Smooth muscle cell (in vitro differentiated cells): Measurements from ENCODE around the gene DOCK7. TPM values are rescaled to one million over a fixed set of nuclear protein-coding genes. Genes with fewer than 3 reads are reported as not detected.
"Not testable (repeated sequence)": the region's sequence is repeated elsewhere in the genome, so short reads cannot be mapped to it uniquely, and the experiment has no call there.

Experiments used
- DNase-seq: peaks from one replicate; lab custom pipeline; 2025; ENCODE audit not compliant: unreplicated experiment; lab: John Stamatoyannopoulos, UW
- H2AFZ ChIP-seq: fragments of 200-600 bp; sonication (generic); 2 replicates; pipeline ENCODE4 v1.6.0; 2016; ENCODE audit warnings: antibody characterized with exemption, low read depth, mild to moderate bottlenecking
- H3F3A ChIP-seq: fragments of 200-600 bp; sonication (generic); 2 replicates; pipeline ENCODE4 v1.6.0; 2017; ENCODE audit warnings: antibody characterized with exemption, low read depth
- H3K27ac ChIP-seq: fragments of 200-600 bp; sonication (generic); 2 replicates; pipeline ENCODE4 v1.5.1; 2016; ENCODE audit warnings: low read depth, mild to moderate bottlenecking
- H3K27me3 ChIP-seq: fragments of 200-600 bp; sonication (generic); 2 replicates; pipeline ENCODE4 v1.6.1; 2016; ENCODE audit warnings: low read depth, mild to moderate bottlenecking
- H3K36me3 ChIP-seq: fragments of 200-600 bp; sonication (generic); 2 replicates; pipeline ENCODE4 v1.5.1; 2016; ENCODE audit warnings: low read depth
- H3K4me1 ChIP-seq: fragments of 200-600 bp; sonication (generic); 2 replicates; pipeline ENCODE4 v1.5.1; 2016; ENCODE audit warnings: low read depth
- H3K4me2 ChIP-seq: fragments of 200-600 bp; sonication (generic); 2 replicates; pipeline ENCODE4 v1.6.0; 2016; ENCODE audit warnings: mild to moderate bottlenecking
- H3K4me3 ChIP-seq: fragments of 200-600 bp; sonication (generic); 2 replicates; pipeline ENCODE4 v1.5.1; 2016; ENCODE audit warnings: mild to moderate bottlenecking
- H3K79me2 ChIP-seq: fragments of 200-600 bp; sonication (generic); 2 replicates; pipeline ENCODE4 v1.6.0; 2016; ENCODE audit warnings: low read depth, mild to moderate bottlenecking
- H3K9ac ChIP-seq: fragments of 200-600 bp; sonication (generic); 2 replicates; pipeline ENCODE4 v1.6.0; 2016; ENCODE audit warnings: low read depth
- H3K9me3 ChIP-seq: fragments of 200-600 bp; sonication (generic); replicated peaks from 2 replicates; pipeline ENCODE4 v1.5.1; 2016; ENCODE audit warnings: low read depth
- H4K20me1 ChIP-seq: fragments of 200-600 bp; sonication (generic); 2 replicates; pipeline ENCODE4 v1.6.0; 2016; ENCODE audit warnings: low read depth
- CTCF ChIP-seq: fragments of 200-600 bp; sonication (generic); IDR thresholded peaks from 2 replicates; pipeline ENCODE4 v1.5.1; 2017; ENCODE audit warnings: borderline replicate concordance, mild to moderate bottlenecking, antibody characterized with exemption; ENCODE audit not compliant: insufficient read depth, poor library complexity, severe bottlenecking
- WGBS: methylation state at CpG from one replicate; pipeline ENCODE4 v1.1.7; 2016; ENCODE audit warnings: low lambda C conversion rate; 5-methylcytosine and 5-hydroxymethylcytosine counted together
- polyA plus RNA-seq: library from polyadenylated mRNA; unstranded; fragments of >200 nt; fragmentation: Nextera tagmentation; extraction: Ambion mirVana; gene quantifications from 2 replicates; pipeline ENCODE4 v1.2.1, GENCODE V29; 2016
- total RNA-seq: library from RNA; depleted of rRNA; stranded (reverse); fragments of >200 nt; gene quantifications from 2 replicates; pipeline ENCODE4 v1.2.3, GENCODE V29; 2014

The DOCK7 gene
- total and polyA plus RNA-seq, 2 experiments from 2014 or later: 19.6 to 81.3 TPM

DNA sequence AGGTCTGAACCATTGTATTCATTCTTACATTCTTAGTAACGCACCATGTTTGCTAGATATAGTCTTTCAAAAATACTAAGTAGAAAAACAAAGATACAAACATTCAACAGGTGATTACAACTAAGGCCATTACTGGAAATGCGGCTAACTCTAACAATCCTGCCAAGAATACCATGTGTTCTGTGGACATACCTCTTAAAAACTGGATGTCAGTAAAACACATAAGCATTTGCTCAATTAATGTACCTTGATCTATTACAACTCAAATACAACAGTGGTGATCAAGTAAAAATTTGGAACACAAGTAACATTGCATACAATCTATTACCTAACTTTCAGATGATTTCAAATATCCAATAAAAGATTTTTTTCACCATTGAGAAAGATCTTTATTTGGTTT, 75.4 kb downstream of the DOCK7 start:
- no peak overlapping the region for H3K4me2 ChIP-seq
- no peaks in the 10 kb centered on the region for H3F3A ChIP-seq
- no peak overlapping the region for H3K9ac ChIP-seq
- no peaks in the 10 kb centered on the region for H3K9me3 ChIP-seq
- no peak for TF ChIP-seq CTCF
- no peaks in the 10 kb centered on the region for H3K4me1 ChIP-seq
- H3K27ac ChIP-seq: no peak overlapping the region
- 97% methylated on average over 2 of the region's 2 CpGs for WGBS
- H4K20me1 ChIP-seq: no peaks in the 10 kb centered on the region
- DNase-seq: no peak
- no peaks in the 10 kb centered on the region for H3K36me3 ChIP-seq
- no peaks in the 10 kb centered on the region for H3K79me2 ChIP-seq
- H2AFZ ChIP-seq: no peak overlapping the region
- H3K4me3 ChIP-seq: no peak overlapping the region
- no peaks in the 10 kb centered on the region for H3K27me3 ChIP-seq

GRCh38 chr1:62610588-62610987, 77.6 kb downstream of the DOCK7 start:
- not testable (repeated sequence) for H3K9ac ChIP-seq, H3K4me3 ChIP-seq, H3K27ac ChIP-seq, H3K9me3 ChIP-seq, H4K20me1 ChIP-seq, DNase-seq, H3K27me3 ChIP-seq, H3K79me2 ChIP-seq, H3K4me1 ChIP-seq, H3K36me3 ChIP-seq, H3K4me2 ChIP-seq, H2AFZ ChIP-seq, H3F3A ChIP-seq
- 100% methylated on average over 1 of the region's 1 CpG for WGBS

GRCh38 chr1:62608905-62609304, 79.3 kb downstream of the DOCK7 start:
- no peaks in the 10 kb centered on the region for H3K4me1 ChIP-seq
- no peak overlapping the region for H3K4me3 ChIP-seq
- H3K27me3 ChIP-seq: no peaks in the 10 kb centered on the region
- H3K9me3 ChIP-seq: no peaks in the 10 kb centered on the region
- H3K4me2 ChIP-seq: no peak overlapping the region
- no peak for DNase-seq
- no peaks in the 10 kb centered on the region for H3K79me2 ChIP-seq
- H3K27ac ChIP-seq: no peak overlapping the region
- no peak overlapping the region for H3K9ac ChIP-seq
- H3F3A ChIP-seq: no peaks in the 10 kb centered on the region
- no peaks in the 10 kb centered on the region for H4K20me1 ChIP-seq
- no peak overlapping the region for H2AFZ ChIP-seq
- no peak for TF ChIP-seq CTCF
- no peaks in the 10 kb centered on the region for H3K36me3 ChIP-seq

GRCh38 chr1:62601457-62601856, 86.7 kb downstream of the DOCK7 start:
- no peak for DNase-seq
- WGBS: 95% methylated on average over 2 of the region's 2 CpGs
- no peak overlapping the region for H3K27ac ChIP-seq

More at GRCh38 chr1:62601457-62601856, 86.7 kb downstream of the DOCK7 start:
- no peak for TF ChIP-seq CTCF
- Histone ChIP-seq H3K9me3 (no peaks in the 10 kb centered on the region), H2AFZ (no peak overlapping the region), H3K9ac (no peak overlapping the region), H3K4me1 (no peaks in the 10 kb centered on the region), H3K27me3 (no peaks in the 10 kb centered on the region), H3K4me3 (no peak overlapping the region), H3K36me3 (no peaks in the 10 kb centered on the region), H3K79me2 (no peaks in the 10 kb centered on the region), H3F3A (no peaks in the 10 kb centered on the region), H3K4me2 (no peak overlapping the region), H4K20me1 (no peaks in the 10 kb centered on the region)
